Measurements from ENCODE around the gene DSTN. TPM values are rescaled to one million over a fixed set of nuclear protein-coding genes. Genes with fewer than 3 reads are reported as not detected.

Gene DSTN
- total and polyA plus RNA-seq, 9 of the 15 experiments (the other 6 are each of a cell fraction or from before 2014, with no cell fraction given): 25.7 to 88.3 (median 61.0) TPM

DNA sequence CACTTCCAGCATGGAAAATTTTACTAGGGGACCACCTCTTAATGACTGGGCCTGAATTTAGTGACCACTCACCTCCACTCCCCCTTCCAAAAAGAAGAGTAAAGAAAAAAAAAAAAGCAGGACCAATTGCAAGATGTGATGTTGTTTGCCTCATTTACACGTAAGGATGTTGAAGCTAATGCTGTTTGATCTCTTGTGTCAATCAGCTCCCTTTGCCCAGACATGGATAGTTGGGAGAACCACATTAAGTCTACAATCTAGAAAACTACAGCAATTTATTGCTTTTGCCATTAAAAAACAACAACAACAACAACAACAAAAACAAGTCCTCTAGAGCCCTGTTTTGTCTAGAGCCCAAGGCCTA, 11.0 kb upstream of the DSTN start (continued):
- no peak for TF ChIP-seq SMAD2 (IDR thresholded peaks at IDR 0.05; ENCODE audit: low read depth, low read length)
- TF ChIP-seq MTF1 (CRISPR knock-in tag; IDR thresholded peaks at IDR 0.05; ENCODE audit: borderline replicate concordance): no peak
- TF ChIP-seq ARHGAP35 (IDR thresholded peaks at IDR 0.05; ENCODE audit: partially characterized antibody): no peak
- TF ChIP-seq ZNF384 (IDR thresholded peaks at IDR 0.05; ENCODE audit: low read depth, low read length): peak; percentile 20; the same call in 1 of the 2 replicates
- TF ChIP-seq ZNF217 (CRISPR knock-in tag; IDR thresholded peaks at IDR 0.05): no peak
- TF ChIP-seq SMARCA4 (IDR thresholded peaks at IDR 0.05): peak; percentile 11; the same call in 1 of the 2 replicates
- TF ChIP-seq, protein P1, sequence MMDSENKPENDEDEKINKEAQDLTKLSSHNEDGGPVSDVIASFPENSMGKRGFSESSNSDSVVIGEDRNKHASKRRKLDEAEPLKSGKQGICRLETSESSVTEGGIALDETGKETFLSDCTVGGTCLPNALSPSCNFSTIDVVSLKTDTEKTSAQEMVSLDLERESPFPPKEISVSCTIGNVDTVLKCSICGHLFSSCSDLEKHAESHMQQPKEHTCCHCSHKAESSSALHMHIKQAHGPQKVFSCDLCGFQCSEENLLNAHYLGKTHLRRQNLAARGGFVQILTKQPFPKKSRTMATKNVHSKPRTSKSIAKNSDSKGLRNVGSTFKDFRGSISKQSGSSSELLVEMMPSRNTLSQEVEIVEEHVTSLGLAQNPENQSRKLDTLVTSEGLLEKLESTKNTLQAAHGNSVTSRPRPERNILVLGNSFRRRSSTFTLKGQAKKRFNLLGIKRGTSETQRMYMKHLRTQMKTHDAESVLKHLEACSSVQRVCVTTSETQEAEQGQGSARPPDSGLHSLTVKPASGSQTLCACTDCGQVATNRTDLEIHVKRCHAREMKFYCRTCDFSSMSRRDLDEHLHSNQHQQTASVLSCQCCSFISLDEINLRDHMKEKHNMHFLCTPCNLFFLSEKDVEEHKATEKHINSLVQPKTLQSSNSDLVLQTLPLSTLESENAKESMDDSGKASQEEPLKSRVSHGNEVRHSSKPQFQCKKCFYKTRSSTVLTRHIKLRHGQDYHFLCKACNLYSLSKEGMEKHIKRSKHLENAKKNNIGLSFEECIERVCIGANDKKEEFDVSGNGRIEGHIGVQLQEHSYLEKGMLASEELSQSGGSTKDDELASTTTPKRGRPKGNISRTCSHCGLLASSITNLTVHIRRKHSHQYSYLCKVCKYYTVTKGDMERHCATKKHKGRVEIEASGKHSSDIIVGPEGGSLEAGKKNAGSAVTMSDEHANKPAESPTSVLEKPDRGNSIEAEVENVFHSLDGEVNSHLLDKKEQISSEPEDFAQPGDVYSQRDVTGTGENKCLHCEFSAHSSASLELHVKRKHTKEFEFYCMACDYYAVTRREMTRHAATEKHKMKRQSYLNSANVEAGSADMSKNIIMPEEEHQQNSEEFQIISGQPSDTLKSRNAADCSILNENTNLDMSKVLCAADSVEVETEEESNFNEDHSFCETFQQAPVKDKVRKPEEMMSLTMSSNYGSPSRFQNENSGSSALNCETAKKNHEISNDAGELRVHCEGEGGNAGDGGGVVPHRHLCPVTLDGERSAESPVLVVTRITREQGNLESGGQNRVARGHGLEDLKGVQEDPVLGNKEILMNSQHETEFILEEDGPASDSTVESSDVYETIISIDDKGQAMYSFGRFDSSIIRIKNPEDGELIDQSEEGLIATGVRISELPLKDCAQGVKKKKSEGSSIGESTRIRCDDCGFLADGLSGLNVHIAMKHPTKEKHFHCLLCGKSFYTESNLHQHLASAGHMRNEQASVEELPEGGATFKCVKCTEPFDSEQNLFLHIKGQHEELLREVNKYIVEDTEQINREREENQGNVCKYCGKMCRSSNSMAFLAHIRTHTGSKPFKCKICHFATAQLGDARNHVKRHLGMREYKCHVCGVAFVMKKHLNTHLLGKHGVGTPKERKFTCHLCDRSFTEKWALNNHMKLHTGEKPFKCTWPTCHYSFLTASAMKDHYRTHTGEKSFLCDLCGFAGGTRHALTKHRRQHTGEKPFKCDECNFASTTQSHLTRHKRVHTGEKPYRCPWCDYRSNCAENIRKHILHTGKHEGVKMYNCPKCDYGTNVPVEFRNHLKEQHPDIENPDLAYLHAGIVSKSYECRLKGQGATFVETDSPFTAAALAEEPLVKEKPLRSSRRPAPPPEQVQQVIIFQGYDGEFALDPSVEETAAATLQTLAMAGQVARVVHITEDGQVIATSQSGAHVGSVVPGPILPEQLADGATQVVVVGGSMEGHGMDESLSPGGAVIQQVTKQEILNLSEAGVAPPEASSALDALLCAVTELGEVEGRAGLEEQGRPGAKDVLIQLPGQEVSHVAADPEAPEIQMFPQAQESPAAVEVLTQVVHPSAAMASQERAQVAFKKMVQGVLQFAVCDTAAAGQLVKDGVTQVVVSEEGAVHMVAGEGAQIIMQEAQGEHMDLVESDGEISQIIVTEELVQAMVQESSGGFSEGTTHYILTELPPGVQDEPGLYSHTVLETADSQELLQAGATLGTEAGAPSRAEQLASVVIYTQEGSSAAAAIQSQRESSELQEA (IDR thresholded peaks at IDR 0.05; ENCODE audit: low read depth): no peak
- TF ChIP-seq, protein P2, sequence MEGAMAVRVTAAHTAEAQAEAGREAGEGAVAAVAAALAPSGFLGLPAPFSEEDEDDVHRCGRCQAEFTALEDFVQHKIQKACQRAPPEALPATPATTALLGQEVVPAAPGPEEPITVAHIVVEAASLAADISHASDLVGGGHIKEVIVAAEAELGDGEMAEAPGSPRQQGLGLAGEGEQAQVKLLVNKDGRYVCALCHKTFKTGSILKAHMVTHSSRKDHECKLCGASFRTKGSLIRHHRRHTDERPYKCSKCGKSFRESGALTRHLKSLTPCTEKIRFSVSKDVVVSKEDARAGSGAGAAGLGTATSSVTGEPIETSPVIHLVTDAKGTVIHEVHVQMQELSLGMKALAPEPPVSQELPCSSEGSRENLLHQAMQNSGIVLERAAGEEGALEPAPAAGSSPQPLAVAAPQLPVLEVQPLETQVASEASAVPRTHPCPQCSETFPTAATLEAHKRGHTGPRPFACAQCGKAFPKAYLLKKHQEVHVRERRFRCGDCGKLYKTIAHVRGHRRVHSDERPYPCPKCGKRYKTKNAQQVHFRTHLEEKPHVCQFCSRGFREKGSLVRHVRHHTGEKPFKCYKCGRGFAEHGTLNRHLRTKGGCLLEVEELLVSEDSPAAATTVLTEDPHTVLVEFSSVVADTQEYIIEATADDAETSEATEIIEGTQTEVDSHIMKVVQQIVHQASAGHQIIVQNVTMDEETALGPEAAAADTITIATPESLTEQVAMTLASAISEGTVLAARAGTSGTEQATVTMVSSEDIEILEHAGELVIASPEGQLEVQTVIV (CRISPR knock-in tag; IDR thresholded peaks at IDR 0.05; ENCODE audit: borderline replicate concordance): no peak
